A549 (cell line): Measurements from ENCODE around the gene SARS1. TPM values are rescaled to one million over a fixed set of nuclear protein-coding genes. Genes with fewer than 3 reads are reported as not detected.

Experiments used
- ATAC-seq, 2 experiments: fragments of 200-7000 bp in 1 of 2; fragments of >200 bp in 1 of 2; cut with Nextera tagmentation in 1 of 2; cut with Tn5 transposase in 1 of 2; 3 replicates each; pipeline versions ENCODE4 v1.8.0 to v1.9.1; 2018 to 2020; ENCODE audit warnings: mild to moderate bottlenecking in 1 of 2, moderate library complexity in 1 of 2
- CTCF ChIA-PET: fragments of 300-600 bp; sonication (Branson Sonifier 250); formaldehyde crosslinking; extraction: SDS; loops from one replicate; lab custom pipeline; 2021; ENCODE audit warnings: antibody characterized with exemption, inconsistent platforms; lab: Yijun Ruan, JAX
- POLR2A ChIA-PET: fragments of 350-600 bp; formaldehyde crosslinking; extraction: SDS; loops from one replicate; lab custom pipeline; 2021; ENCODE audit warnings: antibody characterized with exemption, inconsistent platforms; lab: Yijun Ruan, JAX
- DNase-seq, 2 experiments: peaks; one replicate each; pipeline versions ENCODE4 v3.0.0 to v3.0.0-alpha.2; 2011 to 2016; ENCODE audit warnings: low read depth in 1 of 2, low spot score in 1 of 2
- FAIRE-seq: peaks from 2 replicates; lab custom pipeline; 2011; peaks lifted over from hg19 to GRCh38; lab: Jason Lieb, UNC
- H3K27ac ChIP-seq, 2 experiments: fragments of >200 bp; sonication (Bioruptor Twin); formaldehyde crosslinking; 3 replicates each; pipeline ENCODE4 v1.5.1; 2016 to 2017
- H3K4me1 ChIP-seq: fragments of >200 bp; sonication (Bioruptor Twin); formaldehyde crosslinking; 3 replicates; pipeline ENCODE4 v1.6.1; 2016
- H3K4me2 ChIP-seq: fragments of >200 bp; sonication (Bioruptor Twin); formaldehyde crosslinking; 3 replicates; pipeline ENCODE4 v1.6.1; 2016
- H3K4me3 ChIP-seq: fragments of >200 bp; sonication (Bioruptor Twin); formaldehyde crosslinking; 3 replicates; pipeline ENCODE4 v1.5.1; 2016
- H3K9me3 ChIP-seq: fragments of >200 bp; sonication (Bioruptor Twin); formaldehyde crosslinking; 3 replicates; pipeline ENCODE4 v1.6.1; 2016
- BHLHE40 ChIP-seq: IDR thresholded peaks from 2 replicates; pipeline ENCODE4 v1.6.1; 2012; ENCODE audit warnings: low read depth, low read length, inconsistent platforms
- CBX8 ChIP-seq: fragments of 200-600 bp; sonication (generic); IDR thresholded peaks from 2 replicates; pipeline ENCODE4 v1.6.1; 2016
- CEBPB ChIP-seq, 2 experiments: fragments of >200 bp in 1 of 2; sonication (Bioruptor Twin) in 1 of 2; formaldehyde crosslinking in 1 of 2; IDR thresholded peaks; 2 replicates each; pipeline ENCODE4 v1.6.1; 2012 to 2016
- CHD2 ChIP-seq: fragments of 150-350 bp; IDR thresholded peaks from 2 replicates; pipeline ENCODE4 v1.6.1; 2014; ENCODE audit warnings: low read length; ENCODE audit not compliant: partially characterized antibody
- CTCF ChIP-seq: fragments of >200 bp; sonication (Bioruptor Twin); formaldehyde crosslinking; IDR thresholded peaks from 3 replicates; pipeline ENCODE4 v1.5.1; 2016
- EHF ChIP-seq: fragments of 250-450 bp; sonication (Bioruptor Pico); IDR thresholded peaks from 2 replicates; pipeline ENCODE4 v1.5.0; 2020; ENCODE audit warnings: mild to moderate bottlenecking
- EHMT2 ChIP-seq: fragments of 200-600 bp; sonication (generic); IDR thresholded peaks from 2 replicates; pipeline ENCODE4 v1.6.1; 2016; ENCODE audit warnings: antibody characterized with exemption, low read depth, mild to moderate bottlenecking, moderate library complexity
- EP300 ChIP-seq, 2 experiments: fragments of >200 bp; sonication (Bioruptor Twin); formaldehyde crosslinking; IDR thresholded peaks; 2 replicates in 1 of 2; 3 replicates in 1 of 2; pipeline ENCODE4 v1.6.1; 2016 to 2017
- FOXS1 ChIP-seq: fragments of 250-450 bp; sonication (Bioruptor Pico); IDR thresholded peaks from 2 replicates; pipeline ENCODE4 v1.5.0; 2020; ENCODE audit warnings: mild to moderate bottlenecking, moderate library complexity
- HOXB13 ChIP-seq: fragments of 250-450 bp; sonication (Bioruptor Pico); IDR thresholded peaks from 2 replicates; pipeline ENCODE4 v1.5.0; 2020; ENCODE audit warnings: low read depth, mild to moderate bottlenecking, moderate library complexity
- KDM1A ChIP-seq: fragments of 200-600 bp; sonication (generic); IDR thresholded peaks from 2 replicates; pipeline ENCODE4 v1.6.1; 2016; ENCODE audit warnings: low read depth, mild to moderate bottlenecking
- MAFK ChIP-seq: fragments of 450-650 bp; IDR thresholded peaks from 2 replicates; pipeline ENCODE4 v1.6.1; 2014; ENCODE audit not compliant: partially characterized antibody
- MYC ChIP-seq: IDR thresholded peaks from 2 replicates; pipeline ENCODE4 v1.6.1; 2012; ENCODE audit warnings: mild to moderate bottlenecking, inconsistent platforms, low read length, improper control_type of control experiment, borderline replicate concordance
- POLR2A ChIP-seq: IDR thresholded peaks from 2 replicates; pipeline ENCODE4 v1.6.1; 2012; ENCODE audit warnings: mild to moderate bottlenecking, low read length
- RARB ChIP-seq: fragments of 250-450 bp; sonication (Bioruptor Pico); IDR thresholded peaks from 2 replicates; pipeline ENCODE4 v1.8.0; 2021; ENCODE audit warnings: mild to moderate bottlenecking, moderate library complexity
- RCOR1 ChIP-seq: fragments of 150-350 bp; IDR thresholded peaks from 2 replicates; pipeline ENCODE4 v1.6.1; 2014; ENCODE audit warnings: antibody characterized with exemption, low read length, low read depth
- REST ChIP-seq: fragments of 200-600 bp; sonication (generic); IDR thresholded peaks from 2 replicates; pipeline ENCODE4 v1.6.1; 2016; ENCODE audit warnings: antibody characterized with exemption, mild to moderate bottlenecking, moderate library complexity
- ZSCAN20 ChIP-seq: fragments of 250-450 bp; sonication (Bioruptor Pico); IDR thresholded peaks from 2 replicates; pipeline ENCODE4 v1.8.0; 2022; ENCODE audit warnings: mild to moderate bottlenecking, moderate library complexity
- WGBS: methylation state at CpG from one replicate; pipeline ENCODE4 v1.1.6; 2017; ENCODE audit errors: missing lambda C conversion rate; 5-methylcytosine and 5-hydroxymethylcytosine counted together
- polyA plus RNA-seq, 4 experiments: library from polyadenylated mRNA; depleted of rRNA in 3 of 4; stranded (reverse); fragments of >200 nt; fragmentation: RNase III in 1 of 4; extraction: RNeasy Plus Mini Kit Qiagen cat#74134 plus additional on column Dnase treatment in 1 of 4; gene quantifications; 2 replicates in 3 of 4; 3 replicates in 1 of 4; pipeline ENCODE4 v1.2.3, GENCODE V29; 2011 to 2017
- TF ChIP-seq, protein P1 (sequence below): fragments of 250-450 bp; sonication (Bioruptor Pico); IDR thresholded peaks from 2 replicates; pipeline ENCODE4 v1.5.0; 2021; ENCODE audit warnings: mild to moderate bottlenecking, moderate library complexity, borderline replicate concordance

SARS1 gene
- polyA plus RNA-seq, 2 of the 4 experiments (the other 2 are of a cell fraction), result 103 to 152 TPM

DNA sequence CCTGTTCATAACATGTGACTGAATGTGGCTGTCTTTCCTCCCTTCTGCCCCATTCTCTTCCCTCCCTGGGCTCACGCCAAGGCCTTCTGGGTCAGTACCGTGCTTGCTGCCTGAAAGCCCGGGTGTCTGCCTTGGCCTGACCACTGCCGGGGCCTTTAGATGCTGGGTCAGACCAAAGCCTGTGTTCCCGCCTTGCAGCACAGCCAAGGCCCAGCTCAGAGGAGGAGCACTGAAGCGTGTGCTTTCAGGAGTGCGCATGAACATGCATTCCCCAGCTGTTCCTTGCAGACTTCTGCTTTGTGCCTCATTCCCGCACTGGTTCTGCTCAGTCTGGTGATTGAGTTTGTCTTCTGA lies 27.0 kb upstream of the SARS1 start:
- ATAC-seq, result no peak
- H3K27ac ChIP-seq, result peak overlapping the region; percentile 1 to 72; a peak in 3 of 6 replicates
- H3K4me2 ChIP-seq, result peak overlapping the region; percentile 32
- TF ChIP-seq CTCF, result no peak
- TF ChIP-seq KDM1A, result no peak
- no peak for TF ChIP-seq MYC
- TF ChIP-seq FOXS1, result no peak
- no peak for TF ChIP-seq BHLHE40
- TF ChIP-seq EP300 (IDR thresholded peaks at IDR 0.05), result no peak
- TF ChIP-seq, all 56 proteins: peak for 0
- POLR2A ChIA-PET, result no interaction called here
- whole genome bisulfite sequencing, result 89% methylated on average over 7 of the region's 8 CpGs
- CTCF ChIA-PET, result interaction anchor here (0.6 kb wide), 1 partner anchor 243 kb away, joined by 3 read pairs; no protein-coding TSS in a partner anchor
- Histone ChIP-seq H3K9me3 (no peaks in the 10 kb centered on the region), H3K4me1 (peaks cover 23% of the 10 kb centered on the region), H3K4me3 (no peak overlapping the region)
- FAIRE-seq (no peak), DNase-seq (no peak)

DNA sequence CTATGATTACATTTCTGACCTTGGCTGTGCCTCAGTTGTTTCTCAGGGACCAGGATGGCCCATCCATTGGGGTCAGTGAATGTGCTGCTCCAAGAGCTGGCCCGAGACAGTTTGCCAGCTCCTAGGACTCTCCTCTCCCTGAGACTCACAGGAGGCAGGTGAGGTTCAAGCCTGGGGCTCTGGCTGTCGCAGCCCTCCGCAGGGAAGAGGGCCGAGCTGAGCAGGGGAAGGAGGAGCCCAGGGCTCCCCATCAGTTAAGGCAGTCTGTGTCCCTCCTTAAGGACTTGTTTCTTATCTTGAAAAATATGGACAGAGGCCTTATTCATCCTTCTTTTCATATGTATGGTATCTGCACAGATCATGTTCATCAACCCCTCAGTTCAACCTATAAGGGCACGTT lies 26.6 kb upstream of the SARS1 start:
- ATAC-seq, result no peak
- H3K27ac ChIP-seq, result peak overlapping the region; percentile 1 to 72; a peak in 3 of 6 replicates
- H3K4me3 ChIP-seq, result no peak overlapping the region
- no peak for FAIRE-seq
- ChIA-PET CTCF (interaction anchor here (0.6 to 1.2 kb wide), 4 partner anchors 12 to 244 kb away, joined by 3 to 7 read pairs (median 3); a partner anchor contains a TSS), POLR2A (no interaction called here)
- H3K4me1 ChIP-seq, result peaks cover 19% of the 10 kb centered on the region
- no peak overlapping the region for H3K4me2 ChIP-seq
- WGBS, result 82% methylated on average over 5 of the region's 5 CpGs
- TF ChIP-seq MAFK (no peak), REST (no peak), EHMT2 (no peak), EHF (CRISPR knock-in tag) (no peak), CBX8 (no peak), RCOR1 (no peak)
- TF ChIP-seq, protein P1, sequence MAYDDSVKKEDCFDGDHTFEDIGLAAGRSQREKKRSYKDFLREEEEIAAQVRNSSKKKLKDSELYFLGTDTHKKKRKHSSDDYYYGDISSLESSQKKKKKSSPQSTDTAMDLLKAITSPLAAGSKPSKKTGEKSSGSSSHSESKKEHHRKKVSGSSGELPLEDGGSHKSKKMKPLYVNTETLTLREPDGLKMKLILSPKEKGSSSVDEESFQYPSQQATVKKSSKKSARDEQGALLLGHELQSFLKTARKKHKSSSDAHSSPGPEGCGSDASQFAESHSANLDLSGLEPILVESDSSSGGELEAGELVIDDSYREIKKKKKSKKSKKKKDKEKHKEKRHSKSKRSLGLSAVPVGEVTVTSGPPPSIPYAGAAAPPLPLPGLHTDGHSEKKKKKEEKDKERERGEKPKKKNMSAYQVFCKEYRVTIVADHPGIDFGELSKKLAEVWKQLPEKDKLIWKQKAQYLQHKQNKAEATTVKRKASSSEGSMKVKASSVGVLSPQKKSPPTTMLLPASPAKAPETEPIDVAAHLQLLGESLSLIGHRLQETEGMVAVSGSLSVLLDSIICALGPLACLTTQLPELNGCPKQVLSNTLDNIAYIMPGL (CRISPR knock-in tag), result no peak
- H3K9me3 ChIP-seq, result no peaks in the 10 kb centered on the region
- DNase-seq, result no peak

- ChIA-PET POLR2A (no interaction called here), CTCF (interaction anchor here (0.6 to 1.2 kb wide), 2 partner anchors 76 to 158 kb away, joined by 3 to 7 read pairs; a partner anchor contains a TSS)
- no peak for DNase-seq
- TF ChIP-seq RARB (CRISPR knock-in tag), result no peak
- no peak for TF ChIP-seq CEBPB (IDR thresholded peaks at IDR 0.05)
- TF ChIP-seq KDM1A, result no peak
- no peak for TF ChIP-seq REST
- TF ChIP-seq ZSCAN20 (CRISPR knock-in tag), result no peak
- TF ChIP-seq CHD2, result no peak
- no peak for TF ChIP-seq HOXB13
- no peak for TF ChIP-seq CTCF
- TF ChIP-seq POLR2A, result no peak
- Histone ChIP-seq H3K4me1 (peaks cover 16% of the 10 kb centered on the region), H3K9me3 (no peaks in the 10 kb centered on the region), H3K27ac (no peak overlapping the region), H3K4me2 (no peak overlapping the region), H3K4me3 (no peak overlapping the region)
- 100% methylated on average over 4 of the region's 4 CpGs for WGBS
- no peak for ATAC-seq
- FAIRE-seq, result no peak
These were observed 25.5 kb upstream of the SARS1 start for GRCh38 chr1:109188200-109188599.
